Amygdala (tissue), 56 donors: ENCODE measurements around the gene SH3GLB2.
"Not testable (repeated sequence)": the region's sequence is repeated elsewhere in the genome, so short reads cannot be mapped to it uniquely, and the experiment has no call there.

Experiments used
- DNase-seq, 56 donors: peaks; one replicate each; lab custom pipeline; 2025; lab: John Stamatoyannopoulos, UW

Gene SH3GLB2

GRCh38 chr9:129004173-129004572 is 24.0 kb downstream of the SH3GLB2 start:
- DNase-seq: not testable (repeated sequence)

- no peak for DNase-seq
Measured at GRCh38 chr9:129002992-129003391, 25.1 kb downstream of the SH3GLB2 start.

GRCh38 chr9:129001504-129002325 is 26.4 kb downstream of the SH3GLB2 start:
- no peak for DNase-seq

GRCh38 chr9:128999581-129000206 is 28.4 kb downstream of the SH3GLB2 start:
- no peak for DNase-seq

- no peak for DNase-seq
Measured at GRCh38 chr9:128998462-128998861, 29.7 kb downstream of the SH3GLB2 start.

- DNase-seq: peak in 3 of 56 donors; percentile 14 to 40 (median 22)
Measured at GRCh38 chr9:128995791-128996190, 32.3 kb downstream of the SH3GLB2 start.

GRCh38 chr9:128992995-128993394 is 35.1 kb downstream of the SH3GLB2 start:
- peak in 35 of 56 donors; percentile 11 to 78 (median 51) for DNase-seq

- peak in 10 of 56 donors; percentile 3 to 66 (median 32) for DNase-seq
Measured at GRCh38 chr9:128987805-128988204, 40.3 kb downstream of the SH3GLB2 start.

GRCh38 chr9:128986671-128987070 is 41.5 kb downstream of the SH3GLB2 start:
- DNase-seq: no peak

- DNase-seq: no peak
Measured at GRCh38 chr9:128983536-128983935, 44.6 kb downstream of the SH3GLB2 start.

- DNase-seq: no peak
Measured at GRCh38 chr9:128979111-128979510, 49.0 kb downstream of the SH3GLB2 start.

- no peak for DNase-seq
Measured at GRCh38 chr9:128972956-128973355, 55.2 kb downstream of the SH3GLB2 start.

GRCh38 chr9:128969491-128969890 is 58.6 kb downstream of the SH3GLB2 start:
- no peak for DNase-seq

GRCh38 chr9:128961403-128961802 is 66.7 kb downstream of the SH3GLB2 start:
- not testable (repeated sequence) for DNase-seq
